ENCODE results near the gene WWP2. TPM values are rescaled to one million over a fixed set of nuclear protein-coding genes. Genes with fewer than 3 reads are reported as not detected.

The WWP2 gene
- total and polyA plus RNA-seq, 2 donors = 17.8 to 20.4 TPM

DNA sequence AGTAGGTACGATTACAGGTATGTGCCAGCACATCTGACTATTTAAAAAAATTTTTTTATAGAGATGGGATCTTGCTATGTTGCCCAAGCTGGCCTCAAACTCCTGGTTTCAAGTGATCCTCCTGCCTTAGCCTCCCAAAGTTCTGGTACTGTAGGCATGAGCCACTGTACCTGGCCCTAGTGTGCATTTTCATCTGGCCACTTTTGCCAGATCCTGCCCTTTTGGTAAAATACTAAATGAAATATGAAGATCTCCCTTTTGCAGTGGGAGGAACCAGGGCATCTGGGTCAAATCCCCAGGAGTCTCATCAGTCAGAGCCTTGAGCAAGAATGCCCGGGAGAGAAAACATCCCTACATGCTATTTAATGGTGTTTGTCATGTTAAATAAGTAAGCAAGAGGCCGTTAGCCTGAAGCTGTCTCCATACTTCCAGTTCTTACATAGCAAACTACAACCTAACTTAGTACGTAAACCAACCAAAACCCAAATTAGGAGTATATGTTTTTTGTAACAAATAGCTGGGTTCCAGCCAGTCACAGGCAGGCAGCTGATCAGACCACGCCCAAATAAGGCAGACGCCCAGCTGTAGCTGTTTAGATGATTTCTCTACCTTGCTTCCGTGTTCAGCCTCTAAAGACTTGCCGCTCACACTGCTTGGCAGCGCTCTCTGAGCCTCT is 142.5 kb downstream of the WWP2 start:
- 87% methylated on average over 9 of the region's 9 CpGs for WGBS

DNA sequence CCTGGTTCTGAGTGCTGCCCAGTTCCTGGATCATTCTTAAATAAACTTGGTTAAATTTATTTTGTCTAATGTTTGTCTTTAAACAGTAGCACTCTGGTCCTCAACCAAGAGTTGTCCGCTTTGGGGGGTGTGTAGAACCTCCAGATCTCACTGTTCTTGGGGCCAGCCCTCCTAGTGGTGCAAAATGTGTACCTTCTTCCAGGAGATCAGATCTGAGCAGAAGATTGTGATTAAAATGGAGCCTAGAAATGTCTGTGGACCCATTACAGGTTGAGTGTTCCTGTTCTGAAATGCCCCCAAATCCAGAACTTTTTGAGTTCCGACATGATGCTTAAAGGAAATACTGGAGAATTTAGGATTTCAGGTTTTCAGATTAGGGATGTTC is 143.0 kb downstream of the WWP2 start:
- Histone ChIP-seq H3K36me3 (ENCODE audit: insufficient read depth) (peaks cover 5% of the 10 kb centered on the region), H3K27ac (ENCODE audit: low read depth) (no peak overlapping the region), H3K4me3 (ENCODE audit: low read depth, low read length) (no peak overlapping the region), H3K4me1 (ENCODE audit: insufficient read depth) (no peaks in the 10 kb centered on the region)
- DNase-seq (ENCODE audit: extremely low spot score) = no peak
- WGBS = 69% methylated on average over 2 of the region's 2 CpGs

More for the DNA sequence above, 142.5 kb downstream of the WWP2 start:
- DNase-seq (ENCODE audit: extremely low spot score) = no peak
- H3K36me3 ChIP-seq (ENCODE audit: insufficient read depth) = peaks cover 5% of the 10 kb centered on the region
- no peaks in the 10 kb centered on the region for H3K4me1 ChIP-seq (ENCODE audit: insufficient read depth)
- H3K27ac ChIP-seq (ENCODE audit: low read depth) = no peak overlapping the region
- H3K4me3 ChIP-seq (ENCODE audit: low read depth, low read length) = no peak overlapping the region

DNA sequence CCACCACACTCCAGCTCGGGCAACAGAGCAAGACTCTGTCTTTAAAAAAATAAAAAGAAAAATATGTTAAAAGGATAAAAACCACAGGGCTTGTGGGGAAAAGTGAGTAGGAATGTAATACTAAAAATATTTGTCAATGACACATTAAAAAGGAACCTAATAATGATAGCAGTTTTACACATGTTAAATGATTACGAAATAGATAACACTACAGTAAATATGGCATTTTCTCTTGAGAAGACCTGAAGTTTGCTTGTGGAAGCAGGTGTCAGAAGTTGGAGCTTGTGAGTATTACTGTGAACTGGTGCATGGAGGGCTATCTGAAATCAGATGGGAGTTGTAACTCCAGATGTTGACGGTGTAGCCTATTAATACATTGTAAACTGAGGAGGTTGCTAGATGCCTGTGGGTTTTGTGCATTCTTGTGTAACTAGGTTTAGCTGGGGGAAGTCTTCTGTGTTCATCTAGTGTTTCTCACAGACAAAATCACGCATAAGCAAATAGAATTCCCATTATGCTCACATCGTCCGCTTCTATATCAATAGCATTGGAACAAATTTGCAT is 144.8 kb downstream of the WWP2 start:
- no peak overlapping the region for H3K27ac ChIP-seq (ENCODE audit: low read depth)
- no peaks in the 10 kb centered on the region for H3K4me1 ChIP-seq (ENCODE audit: insufficient read depth)
- H3K36me3 ChIP-seq (ENCODE audit: insufficient read depth) = peaks cover 5% of the 10 kb centered on the region
- DNase-seq (ENCODE audit: extremely low spot score) = no peak
- no peak overlapping the region for H3K4me3 ChIP-seq (ENCODE audit: low read depth, low read length)
- 84% methylated on average over 6 of the region's 6 CpGs for WGBS

DNA sequence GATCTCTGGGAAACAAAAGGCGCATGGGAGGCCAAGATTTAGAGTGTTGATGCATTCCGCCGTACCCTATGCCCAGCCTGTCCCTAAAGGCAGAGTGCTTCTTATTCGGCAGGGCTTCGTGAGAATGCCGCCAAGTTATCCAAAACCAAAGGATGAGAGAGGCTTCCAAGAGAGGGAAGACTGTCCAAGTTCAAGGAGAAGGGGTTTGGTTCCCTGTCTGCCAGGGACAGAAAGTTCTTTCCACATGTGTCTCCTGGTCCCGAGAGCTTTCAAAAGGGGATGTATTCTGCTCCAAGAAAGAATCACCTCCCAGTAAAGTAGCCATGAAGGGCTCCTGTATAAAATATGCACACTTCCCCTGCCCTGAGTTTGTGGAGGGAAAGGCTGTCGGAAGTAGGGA is 146.9 kb downstream of the WWP2 start:
- no peaks in the 10 kb centered on the region for H3K4me1 ChIP-seq (ENCODE audit: insufficient read depth)
- no peak overlapping the region for H3K4me3 ChIP-seq (ENCODE audit: low read depth, low read length)
- 98% methylated on average over 8 of the region's 8 CpGs for WGBS
- no peak overlapping the region for H3K27ac ChIP-seq (ENCODE audit: low read depth)
- no peak for DNase-seq (ENCODE audit: extremely low spot score)
- peaks cover 5% of the 10 kb centered on the region for H3K36me3 ChIP-seq (ENCODE audit: insufficient read depth)

DNA sequence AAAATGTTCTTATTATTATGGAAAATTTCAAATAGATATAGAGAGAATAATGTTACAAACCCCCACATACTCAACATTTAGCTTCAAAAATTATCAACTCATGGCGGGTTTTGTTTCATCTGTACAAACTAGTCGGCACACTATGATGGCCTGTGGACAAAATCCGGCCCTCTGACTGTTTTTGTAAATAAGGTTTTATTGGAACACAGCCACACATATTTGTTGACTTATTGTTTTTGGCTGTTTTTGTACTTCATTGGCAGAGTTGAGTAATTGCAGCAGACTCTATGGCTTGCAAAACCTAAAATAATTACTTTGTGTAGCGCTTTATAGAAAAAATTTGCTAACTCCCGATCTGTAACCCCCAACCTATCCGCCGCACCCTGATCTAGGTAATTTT is 147.6 kb downstream of the WWP2 start:
- no peaks in the 10 kb centered on the region for H3K4me1 ChIP-seq (ENCODE audit: insufficient read depth)
- WGBS = 92% methylated on average over 7 of the region's 7 CpGs
- H3K4me3 ChIP-seq (ENCODE audit: low read depth, low read length) = no peak overlapping the region

DNA sequence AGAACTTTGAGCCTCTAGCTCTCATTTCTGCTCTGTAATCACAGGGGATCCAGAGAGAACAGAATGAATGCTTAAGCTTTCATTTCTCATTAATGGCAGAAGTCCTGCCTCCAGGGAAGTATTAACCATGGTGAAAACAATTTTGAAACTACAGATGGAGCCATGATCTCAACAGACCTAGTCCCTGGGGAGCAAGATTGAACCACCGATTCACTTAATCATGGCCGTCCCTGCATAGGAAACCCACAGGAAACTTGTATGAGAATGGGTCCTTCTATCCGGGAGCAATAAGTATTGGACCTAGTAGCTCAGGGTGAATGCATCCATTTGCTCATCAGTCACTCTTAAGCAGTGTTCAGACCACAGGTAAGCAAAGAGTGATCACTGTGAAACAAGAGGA is 148.8 kb downstream of the WWP2 start:
- Histone ChIP-seq H3K27ac (ENCODE audit: low read depth) (no peak overlapping the region), H3K4me1 (ENCODE audit: insufficient read depth) (no peaks in the 10 kb centered on the region), H3K36me3 (ENCODE audit: insufficient read depth) (peaks cover 5% of the 10 kb centered on the region), H3K4me3 (ENCODE audit: low read depth, low read length) (no peak overlapping the region)
- no peak for DNase-seq (ENCODE audit: extremely low spot score)
- 62% methylated on average over 3 of the region's 3 CpGs for WGBS

More for the DNA sequence above, 147.6 kb downstream of the WWP2 start:
- peaks cover 5% of the 10 kb centered on the region for H3K36me3 ChIP-seq (ENCODE audit: insufficient read depth)
- no peak for DNase-seq (ENCODE audit: extremely low spot score)
- no peak overlapping the region for H3K27ac ChIP-seq (ENCODE audit: low read depth)

DNA sequence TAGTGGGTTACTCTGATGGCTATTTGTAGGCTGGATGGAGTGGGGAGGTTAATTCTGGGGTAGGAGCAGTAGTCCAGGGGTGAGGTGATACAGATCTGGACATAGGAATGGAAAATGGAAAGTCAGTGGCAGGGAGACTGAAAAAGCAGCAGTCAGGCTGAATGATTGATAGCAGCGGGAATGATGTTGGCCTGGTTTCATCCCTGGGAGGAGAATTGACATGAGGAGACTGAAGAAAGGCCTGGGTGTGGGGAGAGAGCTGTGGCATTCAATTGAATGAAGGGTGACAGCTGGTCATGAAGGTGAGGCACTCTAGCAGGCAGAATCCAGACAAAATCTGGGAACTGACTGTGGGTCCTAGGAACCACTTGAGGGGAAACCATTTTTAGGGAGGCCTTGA is 154.3 kb downstream of the WWP2 start:
- 98% methylated on average over 1 of the region's 1 CpG for WGBS
- Histone ChIP-seq H3K4me1 (ENCODE audit: insufficient read depth) (no peaks in the 10 kb centered on the region), H3K27ac (ENCODE audit: low read depth) (no peak overlapping the region), H3K36me3 (ENCODE audit: insufficient read depth) (no peaks in the 10 kb centered on the region), H3K4me3 (ENCODE audit: low read depth, low read length) (no peak overlapping the region)
- DNase-seq (ENCODE audit: extremely low spot score) = no peak

DNA sequence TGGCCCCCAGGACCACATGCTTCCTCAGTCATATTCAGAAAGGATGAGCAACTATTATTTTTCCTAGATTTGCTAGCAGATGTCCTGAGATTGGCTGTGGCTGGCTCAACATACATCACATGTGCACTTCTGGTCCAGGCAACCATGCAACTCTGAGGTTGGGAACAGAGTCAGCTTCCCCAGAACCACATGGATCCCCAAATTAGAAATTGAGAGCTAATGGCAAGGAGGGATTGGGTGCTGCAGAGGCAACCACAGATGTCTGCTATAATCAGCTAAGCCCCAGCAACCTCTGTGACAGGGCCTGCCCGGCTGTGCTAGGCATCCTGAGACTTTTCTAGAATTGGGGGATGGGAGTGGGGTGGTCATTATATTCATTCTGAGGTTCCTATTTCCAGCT is 155.2 kb downstream of the WWP2 start:
- H3K27ac ChIP-seq (ENCODE audit: low read depth) = no peak overlapping the region
- 43% methylated on average over 1 of the region's 1 CpG for WGBS
- no peak for DNase-seq (ENCODE audit: extremely low spot score)
- no peaks in the 10 kb centered on the region for H3K36me3 ChIP-seq (ENCODE audit: insufficient read depth)
- H3K4me3 ChIP-seq (ENCODE audit: low read depth, low read length) = no peak overlapping the region
- H3K4me1 ChIP-seq (ENCODE audit: insufficient read depth) = no peaks in the 10 kb centered on the region

DNA sequence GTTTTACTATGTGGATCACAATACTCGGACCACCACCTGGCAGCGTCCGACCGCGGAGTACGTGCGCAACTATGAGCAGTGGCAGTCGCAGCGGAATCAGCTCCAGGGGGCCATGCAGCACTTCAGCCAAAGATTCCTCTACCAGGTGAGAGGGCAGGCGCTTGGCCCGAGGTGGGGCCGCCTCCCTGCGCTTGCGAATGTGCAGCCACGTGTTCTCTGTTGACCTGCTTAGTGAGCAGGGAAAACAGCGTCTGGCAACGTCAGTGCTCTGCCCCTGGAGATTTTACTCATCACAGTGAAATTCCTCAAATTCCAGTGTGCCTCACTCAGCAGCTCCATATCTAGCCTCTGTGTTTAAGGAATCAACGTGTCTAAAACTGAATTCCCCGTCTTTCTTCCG is 155.6 kb downstream of the WWP2 start:
- H3K27ac ChIP-seq (ENCODE audit: low read depth) = no peak overlapping the region
- no peak overlapping the region for H3K4me3 ChIP-seq (ENCODE audit: low read depth, low read length)
- H3K36me3 ChIP-seq (ENCODE audit: insufficient read depth) = no peaks in the 10 kb centered on the region
- no peak for DNase-seq (ENCODE audit: extremely low spot score)
- H3K4me1 ChIP-seq (ENCODE audit: insufficient read depth) = no peaks in the 10 kb centered on the region
- WGBS = 43% methylated on average over 20 of the region's 20 CpGs

DNA sequence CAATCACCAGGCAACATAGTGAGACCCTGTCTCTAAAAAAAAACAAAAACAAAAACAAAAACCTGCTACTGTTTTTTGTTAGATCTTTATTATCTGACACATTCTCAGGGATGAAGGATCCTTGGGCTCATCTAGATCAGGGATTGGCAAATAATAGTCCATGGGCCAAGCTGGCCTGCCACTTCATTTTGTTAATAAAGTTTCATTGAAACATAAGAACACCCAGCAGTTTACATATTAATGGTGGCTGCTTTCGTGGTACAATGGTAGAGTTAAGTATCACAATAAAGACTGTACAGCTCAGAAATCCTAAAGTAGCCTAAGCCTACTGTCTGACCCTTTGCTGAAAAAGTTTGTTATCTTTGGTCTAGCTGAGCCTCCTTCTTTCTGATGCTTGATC is 156.1 kb downstream of the WWP2 start:
- DNase-seq (ENCODE audit: extremely low spot score) = no peak
- Histone ChIP-seq H3K27ac (ENCODE audit: low read depth) (no peak overlapping the region), H3K4me3 (ENCODE audit: low read depth, low read length) (no peak overlapping the region), H3K36me3 (ENCODE audit: insufficient read depth) (no peaks in the 10 kb centered on the region), H3K4me1 (ENCODE audit: insufficient read depth) (no peaks in the 10 kb centered on the region)
- WGBS = 86% methylated on average over 1 of the region's 1 CpG

DNA sequence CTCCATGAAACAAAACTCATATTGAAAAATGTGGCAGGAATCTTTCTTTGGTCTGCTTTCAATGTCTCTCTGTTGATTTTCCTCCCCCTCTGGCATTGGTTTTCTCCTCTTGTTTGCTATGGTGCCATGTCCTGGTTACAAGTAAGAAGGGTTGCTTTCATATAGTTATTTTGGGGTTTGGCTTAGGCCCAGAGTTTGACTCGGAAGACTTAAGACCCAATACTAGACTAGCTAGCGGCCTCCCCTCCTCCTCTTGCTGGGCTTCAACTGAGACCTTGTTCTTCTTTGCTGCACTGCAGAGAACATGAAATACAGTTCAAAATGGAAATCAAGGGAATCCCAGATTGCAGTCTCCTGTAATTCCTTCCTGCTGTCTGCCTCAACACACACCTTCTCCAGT is 159.0 kb downstream of the WWP2 start:
- Histone ChIP-seq H3K27ac (ENCODE audit: low read depth) (no peak overlapping the region), H3K4me1 (ENCODE audit: insufficient read depth) (no peaks in the 10 kb centered on the region), H3K36me3 (ENCODE audit: insufficient read depth) (no peaks in the 10 kb centered on the region), H3K4me3 (ENCODE audit: low read depth, low read length) (no peak overlapping the region)
- WGBS = 57% methylated on average over 2 of the region's 2 CpGs
- DNase-seq (ENCODE audit: extremely low spot score) = no peak

DNA sequence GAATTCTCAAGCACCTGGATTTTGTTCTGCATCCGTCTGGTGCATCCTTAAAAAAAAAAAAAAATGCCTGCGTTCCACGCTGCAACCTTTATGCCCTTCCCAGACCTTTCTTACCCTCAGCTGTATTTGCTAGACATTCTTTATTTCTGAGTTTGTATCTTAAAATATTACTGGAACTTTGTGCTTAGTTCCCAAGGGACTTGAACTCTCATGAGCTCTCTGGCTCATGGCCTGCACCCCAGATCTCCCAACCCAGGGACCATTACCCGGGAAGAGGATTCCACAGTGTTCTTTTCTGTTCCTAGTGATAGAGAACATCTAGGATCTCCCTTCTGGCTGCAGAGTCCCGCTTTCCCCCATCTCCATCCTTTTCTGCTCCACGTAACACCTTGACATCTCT is 160.1 kb downstream of the WWP2 start:
- Histone ChIP-seq H3K4me1 (ENCODE audit: insufficient read depth) (no peaks in the 10 kb centered on the region), H3K4me3 (ENCODE audit: low read depth, low read length) (no peak overlapping the region), H3K36me3 (ENCODE audit: insufficient read depth) (no peaks in the 10 kb centered on the region), H3K27ac (ENCODE audit: low read depth) (no peak overlapping the region)
- 89% methylated on average over 6 of the region's 6 CpGs for WGBS
- DNase-seq (ENCODE audit: extremely low spot score) = no peak

DNA sequence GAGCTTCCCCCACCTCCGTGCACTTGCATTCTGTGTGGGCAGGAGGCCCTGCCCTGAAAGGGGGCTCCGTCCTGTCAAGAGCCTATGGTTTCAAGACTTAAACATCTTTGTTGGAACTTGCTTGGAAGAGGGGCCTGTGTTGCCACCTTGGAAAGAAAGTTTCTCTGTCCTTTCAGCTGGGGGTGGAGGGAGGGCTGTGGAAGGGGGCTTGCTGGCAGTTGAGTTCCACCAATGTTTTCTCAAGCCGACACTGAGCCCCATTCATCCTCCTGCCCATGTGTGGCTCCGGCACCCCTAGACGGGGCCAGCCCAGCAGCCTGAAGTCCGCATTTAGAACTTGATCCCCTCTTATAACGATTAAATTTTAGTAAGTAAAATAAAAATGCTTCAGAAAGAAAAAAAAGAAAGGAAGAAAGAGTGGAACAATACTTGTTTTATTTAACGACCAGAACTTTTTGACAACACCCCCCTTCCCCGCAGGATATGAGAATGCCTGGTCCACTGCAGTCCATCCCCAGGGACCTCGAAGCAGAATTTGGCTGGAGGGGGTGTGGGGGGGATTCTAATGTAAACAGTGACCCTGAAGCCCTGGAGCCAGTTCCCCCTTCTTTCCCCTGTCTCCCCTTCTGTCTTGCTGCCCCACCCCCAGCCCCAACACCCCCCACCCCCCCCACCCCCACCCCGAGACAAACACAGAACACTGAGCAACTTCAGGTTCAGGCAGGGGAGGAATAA is 162.1 kb downstream of the WWP2 start:
- 70% methylated on average over 11 of the region's 11 CpGs for WGBS

DNA sequence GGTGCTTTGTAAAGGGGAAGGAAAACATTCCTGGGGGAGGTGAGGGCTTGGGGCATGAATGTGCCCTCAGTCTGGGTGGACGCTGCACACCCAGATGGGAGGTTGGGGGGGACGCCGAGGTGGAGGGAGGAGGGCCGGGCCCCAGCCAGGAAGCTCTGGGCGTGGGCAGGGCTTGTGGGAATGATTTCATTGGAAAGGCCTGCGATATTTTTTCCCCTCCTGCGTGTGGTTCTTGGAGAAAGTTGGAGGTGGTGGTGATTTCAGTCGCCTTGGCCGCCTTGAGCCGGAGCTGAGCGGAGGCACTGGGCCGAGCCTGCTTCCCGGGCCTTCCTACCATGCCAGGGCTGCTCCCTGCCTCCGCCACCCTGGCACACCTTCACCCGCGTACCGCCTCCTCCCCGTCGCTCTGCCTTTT is 162.7 kb downstream of the WWP2 start:
- Histone ChIP-seq H3K36me3 (ENCODE audit: insufficient read depth) (no peaks in the 10 kb centered on the region), H3K4me3 (ENCODE audit: low read depth, low read length) (no peak overlapping the region), H3K27ac (ENCODE audit: low read depth) (peak overlapping the region; percentile 35), H3K4me1 (ENCODE audit: insufficient read depth) (no peaks in the 10 kb centered on the region)
- WGBS = 51% methylated on average over 19 of the region's 19 CpGs
- DNase-seq (ENCODE audit: extremely low spot score) = no peak

More for the DNA sequence above, 162.1 kb downstream of the WWP2 start:
- H3K36me3 ChIP-seq (ENCODE audit: insufficient read depth) = no peaks in the 10 kb centered on the region
- H3K27ac ChIP-seq (ENCODE audit: low read depth) = peak overlapping the region; percentile 44
- H3K4me3 ChIP-seq (ENCODE audit: low read depth, low read length) = no peak overlapping the region
- DNase-seq (ENCODE audit: extremely low spot score) = no peak
- no peaks in the 10 kb centered on the region for H3K4me1 ChIP-seq (ENCODE audit: insufficient read depth)
